HepG2 (cell line): Measurements from ENCODE around the gene CDH13. TPM values are rescaled to one million over a fixed set of nuclear protein-coding genes. Genes with fewer than 3 reads are reported as not detected.

Experiments used
- AGO1 ChIP-seq: fragments of 200-400 bp; formaldehyde crosslinking; IDR thresholded peaks from 2 replicates; pipeline ENCODE4 v1.6.1; 2017; ENCODE audit warnings: mild to moderate bottlenecking, low read depth, low read length, moderate library complexity; ENCODE audit not compliant: poor library complexity, severe bottlenecking
- ARID2 ChIP-seq: sonication (generic); formaldehyde crosslinking; IDR thresholded peaks from 2 replicates; pipeline ENCODE4 v1.8.1; 2022; ENCODE audit warnings: mild to moderate bottlenecking, missing genetic modification reagents, borderline replicate concordance
- NCOA2 ChIP-seq: sonication (generic); formaldehyde crosslinking; IDR thresholded peaks from 2 replicates; pipeline ENCODE4 v1.8.0; 2022; ENCODE audit warnings: inconsistent platforms
- NFE2 ChIP-seq: sonication (generic); formaldehyde crosslinking; IDR thresholded peaks from 2 replicates; pipeline ENCODE4 v1.4.0; 2020; ENCODE audit warnings: missing genetic modification reagents
- NFKBIZ ChIP-seq: IDR thresholded peaks from 2 replicates; pipeline ENCODE4 v1.6.1; 2018; ENCODE audit warnings: missing genetic modification reagents, missing compliant biosample characterization
- NR2C2 ChIP-seq: sonication (generic); formaldehyde crosslinking; IDR thresholded peaks from 2 replicates; pipeline ENCODE4 v1.4.0; 2020; ENCODE audit warnings: missing genetic modification reagents, mild to moderate bottlenecking, moderate library complexity, borderline replicate concordance
- PRMT3 ChIP-seq: sonication (generic); formaldehyde crosslinking; IDR thresholded peaks from 2 replicates; pipeline ENCODE4 v1.8.1; 2022; ENCODE audit warnings: low read depth, mild to moderate bottlenecking, moderate library complexity, missing genetic modification reagents, borderline replicate concordance
- RARA ChIP-seq: IDR thresholded peaks from 2 replicates; pipeline ENCODE4 v1.6.1; 2016; ENCODE audit warnings: missing genetic modification reagents, missing compliant biosample characterization
- RCOR2 ChIP-seq: IDR thresholded peaks from 2 replicates; pipeline ENCODE4 v1.6.1; 2016; ENCODE audit warnings: missing biosample characterization, missing genetic modification reagents
- SP2 ChIP-seq: sonication (generic); formaldehyde crosslinking; IDR thresholded peaks from 2 replicates; pipeline ENCODE4 v1.5.1; 2020; ENCODE audit warnings: mild to moderate bottlenecking, missing genetic modification reagents
- SP4 ChIP-seq: sonication (generic); formaldehyde crosslinking; IDR thresholded peaks from 2 replicates; pipeline ENCODE4 v1.8.1; 2023; ENCODE audit warnings: mild to moderate bottlenecking, missing genetic modification reagents
- TBX3 ChIP-seq: fragments of 450-650 bp; IDR thresholded peaks from 2 replicates; pipeline ENCODE4 v1.6.1; 2017; ENCODE audit warnings: antibody characterized with exemption, mild to moderate bottlenecking, inconsistent platforms, borderline replicate concordance
- TCF7L2 ChIP-seq: IDR thresholded peaks from 2 replicates; pipeline ENCODE4 v1.6.1; 2011; ENCODE audit warnings: mild to moderate bottlenecking, low read depth, low read length, moderate library complexity
- YEATS4 ChIP-seq: sonication (generic); formaldehyde crosslinking; IDR thresholded peaks from 2 replicates; pipeline ENCODE4 v1.4.0; 2020; ENCODE audit warnings: missing genetic modification reagents, borderline replicate concordance
- ZFP36 ChIP-seq: fragments of 150-350 bp; IDR thresholded peaks from 2 replicates; pipeline ENCODE4 v1.6.1; 2018; ENCODE audit warnings: borderline replicate concordance, low read length, low read depth; ENCODE audit not compliant: partially characterized antibody
- ZFP36L2 ChIP-seq: sonication (generic); formaldehyde crosslinking; IDR thresholded peaks from 2 replicates; pipeline ENCODE4 v1.4.0; 2020; ENCODE audit warnings: missing genetic modification reagents
- ZFX ChIP-seq: sonication (generic); formaldehyde crosslinking; IDR thresholded peaks from 2 replicates; pipeline ENCODE4 v1.4.0; 2020; ENCODE audit warnings: mild to moderate bottlenecking, low read depth, missing genetic modification reagents, moderate library complexity
- ZNF292 ChIP-seq: sonication (generic); formaldehyde crosslinking; IDR thresholded peaks from 2 replicates; pipeline ENCODE4 v1.8.1; 2022; ENCODE audit warnings: mild to moderate bottlenecking, low read depth, missing genetic modification reagents, borderline replicate concordance
- ZNF530 ChIP-seq: sonication (generic); formaldehyde crosslinking; IDR thresholded peaks from 2 replicates; pipeline ENCODE4 v1.5.0; 2020; ENCODE audit warnings: low read depth, mild to moderate bottlenecking, missing genetic modification reagents
- ZNF75D ChIP-seq: sonication (generic); formaldehyde crosslinking; IDR thresholded peaks from 2 replicates; pipeline ENCODE4 v1.8.1; 2023; ENCODE audit warnings: missing genetic modification reagents, mild to moderate bottlenecking, borderline replicate concordance
- ZNF788 ChIP-seq: sonication (generic); formaldehyde crosslinking; IDR thresholded peaks from 2 replicates; pipeline ENCODE4 v1.5.0; 2020; ENCODE audit warnings: mild to moderate bottlenecking, missing genetic modification reagents, borderline replicate concordance
- polyA plus RNA-seq, 8 experiments: library from polyadenylated mRNA; depleted of rRNA in 3 of 8; stranded (reverse) in 7 of 8; unstranded in 1 of 8; fragments of >200 nt; fragmentation: Illumina TruSeq in 4 of 8; extraction: Trizol in 4 of 8; gene quantifications; 2 replicates each; pipeline versions ENCODE4 v1.2.1 to v1.2.3, GENCODE V29; 2011 to 2016; ENCODE audit warnings: low read depth in 4 of 8, missing spikeins in 1 of 8, mixed read lengths in 1 of 8; ENCODE audit not compliant: insufficient read depth in 1 of 8
- total RNA-seq, 5 experiments: library from RNA; depleted of rRNA; stranded (reverse); fragments of >200 nt; fragmentation: Illumina TruSeq; extraction: Trizol; gene quantifications; 2 replicates each; pipeline ENCODE4 v1.2.3, GENCODE V29; 2016; ENCODE audit warnings: low read depth in 1 of 5
- TF ChIP-seq, protein P1 (sequence below): sonication (generic); formaldehyde crosslinking; IDR thresholded peaks from 2 replicates; pipeline ENCODE4 v1.4.0; 2020; ENCODE audit warnings: missing genetic modification reagents
- TF ChIP-seq, protein P2 (sequence below): sonication (generic); formaldehyde crosslinking; IDR thresholded peaks from 2 replicates; pipeline ENCODE4 v1.4.0; 2020; ENCODE audit warnings: mild to moderate bottlenecking, missing genetic modification reagents
- TF ChIP-seq, protein P3 (sequence below): conservative IDR thresholded peaks from 2 replicates; pipeline ENCODE4 v1.6.1; 2018; ENCODE audit warnings: missing genetic modification reagents
- TF ChIP-seq, protein P4 (sequence below): IDR thresholded peaks from 2 replicates; pipeline ENCODE4 v1.6.1; 2012; ENCODE audit warnings: low read length, improper control_type of control experiment

The CDH13 gene
- total and polyA plus RNA-seq, 2 of the 13 experiments (the other 11 are each of a cell fraction or from before 2014, with no cell fraction given): not detected

DNA sequence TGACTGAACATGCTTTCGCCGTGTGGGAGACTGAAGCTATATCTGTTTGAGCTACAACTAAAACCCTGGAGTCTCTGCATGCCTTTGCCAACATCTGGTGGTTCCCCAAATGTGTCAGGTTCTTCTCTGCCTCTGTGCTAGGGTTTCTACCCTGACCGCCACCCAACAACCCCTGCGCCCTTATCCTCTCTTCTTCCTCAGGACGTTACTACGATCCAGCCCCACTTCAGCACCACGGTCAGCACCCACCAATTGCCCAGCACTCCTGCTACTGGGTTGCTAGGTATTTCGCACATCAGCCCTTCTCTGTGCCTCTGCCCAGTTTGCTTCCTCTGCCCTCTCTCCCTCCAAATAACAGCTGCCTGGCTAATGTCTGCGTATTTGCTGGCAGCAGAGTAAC lies 1074.7 kb downstream of the CDH13 start (continued):
- no peak for TF ChIP-seq TCF7L2
- no peak for TF ChIP-seq TBX3
- peak; percentile 82 for TF ChIP-seq PRMT3 (CRISPR knock-in tag)
- TF ChIP-seq SP4 (CRISPR knock-in tag): 0 out of 2 replicates have a peak, but pooled peaks have one; percentile 15
- TF ChIP-seq, protein P1, sequence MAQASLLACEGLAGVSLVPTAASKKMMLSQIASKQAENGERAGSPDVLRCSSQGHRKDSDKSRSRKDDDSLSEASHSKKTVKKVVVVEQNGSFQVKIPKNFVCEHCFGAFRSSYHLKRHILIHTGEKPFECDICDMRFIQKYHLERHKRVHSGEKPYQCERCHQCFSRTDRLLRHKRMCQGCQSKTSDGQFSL (CRISPR knock-in tag): no peak
- TF ChIP-seq ZNF530 (CRISPR knock-in tag): no peak
- no peak for TF ChIP-seq NR2C2
- 0 out of 2 replicates have a peak, but pooled peaks have one; percentile 37 for TF ChIP-seq ZNF788 (CRISPR knock-in tag)
- TF ChIP-seq SP2: no peak
- peak; percentile 62; the same call in 1 of the 2 replicates for TF ChIP-seq RARA (CRISPR knock-in tag)
- TF ChIP-seq RCOR2: no peak
- 0 out of 2 replicates have a peak, but pooled peaks have one; percentile 19 for TF ChIP-seq NCOA2
- 0 out of 2 replicates have a peak, but pooled peaks have one; percentile 31 for TF ChIP-seq ARID2 (CRISPR knock-in tag)
- TF ChIP-seq NFKBIZ (CRISPR knock-in tag): no peak
- TF ChIP-seq, protein P2, sequence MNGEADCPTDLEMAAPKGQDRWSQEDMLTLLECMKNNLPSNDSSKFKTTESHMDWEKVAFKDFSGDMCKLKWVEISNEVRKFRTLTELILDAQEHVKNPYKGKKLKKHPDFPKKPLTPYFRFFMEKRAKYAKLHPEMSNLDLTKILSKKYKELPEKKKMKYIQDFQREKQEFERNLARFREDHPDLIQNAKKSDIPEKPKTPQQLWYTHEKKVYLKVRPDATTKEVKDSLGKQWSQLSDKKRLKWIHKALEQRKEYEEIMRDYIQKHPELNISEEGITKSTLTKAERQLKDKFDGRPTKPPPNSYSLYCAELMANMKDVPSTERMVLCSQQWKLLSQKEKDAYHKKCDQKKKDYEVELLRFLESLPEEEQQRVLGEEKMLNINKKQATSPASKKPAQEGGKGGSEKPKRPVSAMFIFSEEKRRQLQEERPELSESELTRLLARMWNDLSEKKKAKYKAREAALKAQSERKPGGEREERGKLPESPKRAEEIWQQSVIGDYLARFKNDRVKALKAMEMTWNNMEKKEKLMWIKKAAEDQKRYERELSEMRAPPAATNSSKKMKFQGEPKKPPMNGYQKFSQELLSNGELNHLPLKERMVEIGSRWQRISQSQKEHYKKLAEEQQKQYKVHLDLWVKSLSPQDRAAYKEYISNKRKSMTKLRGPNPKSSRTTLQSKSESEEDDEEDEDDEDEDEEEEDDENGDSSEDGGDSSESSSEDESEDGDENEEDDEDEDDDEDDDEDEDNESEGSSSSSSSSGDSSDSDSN: no peak
- no peak for TF ChIP-seq NFE2 (CRISPR knock-in tag)
- TF ChIP-seq, protein P3, sequence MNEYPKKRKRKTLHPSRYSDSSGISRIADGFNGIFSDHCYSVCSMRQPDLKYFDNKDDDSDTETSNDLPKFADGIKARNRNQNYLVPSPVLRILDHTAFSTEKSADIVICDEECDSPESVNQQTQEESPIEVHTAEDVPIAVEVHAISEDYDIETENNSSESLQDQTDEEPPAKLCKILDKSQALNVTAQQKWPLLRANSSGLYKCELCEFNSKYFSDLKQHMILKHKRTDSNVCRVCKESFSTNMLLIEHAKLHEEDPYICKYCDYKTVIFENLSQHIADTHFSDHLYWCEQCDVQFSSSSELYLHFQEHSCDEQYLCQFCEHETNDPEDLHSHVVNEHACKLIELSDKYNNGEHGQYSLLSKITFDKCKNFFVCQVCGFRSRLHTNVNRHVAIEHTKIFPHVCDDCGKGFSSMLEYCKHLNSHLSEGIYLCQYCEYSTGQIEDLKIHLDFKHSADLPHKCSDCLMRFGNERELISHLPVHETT (CRISPR knock-in tag): no peak
- TF ChIP-seq ZFP36L2 (CRISPR knock-in tag): no peak
- TF ChIP-seq AGO1: no peak
- TF ChIP-seq ZNF292: no peak
- TF ChIP-seq, protein P4, sequence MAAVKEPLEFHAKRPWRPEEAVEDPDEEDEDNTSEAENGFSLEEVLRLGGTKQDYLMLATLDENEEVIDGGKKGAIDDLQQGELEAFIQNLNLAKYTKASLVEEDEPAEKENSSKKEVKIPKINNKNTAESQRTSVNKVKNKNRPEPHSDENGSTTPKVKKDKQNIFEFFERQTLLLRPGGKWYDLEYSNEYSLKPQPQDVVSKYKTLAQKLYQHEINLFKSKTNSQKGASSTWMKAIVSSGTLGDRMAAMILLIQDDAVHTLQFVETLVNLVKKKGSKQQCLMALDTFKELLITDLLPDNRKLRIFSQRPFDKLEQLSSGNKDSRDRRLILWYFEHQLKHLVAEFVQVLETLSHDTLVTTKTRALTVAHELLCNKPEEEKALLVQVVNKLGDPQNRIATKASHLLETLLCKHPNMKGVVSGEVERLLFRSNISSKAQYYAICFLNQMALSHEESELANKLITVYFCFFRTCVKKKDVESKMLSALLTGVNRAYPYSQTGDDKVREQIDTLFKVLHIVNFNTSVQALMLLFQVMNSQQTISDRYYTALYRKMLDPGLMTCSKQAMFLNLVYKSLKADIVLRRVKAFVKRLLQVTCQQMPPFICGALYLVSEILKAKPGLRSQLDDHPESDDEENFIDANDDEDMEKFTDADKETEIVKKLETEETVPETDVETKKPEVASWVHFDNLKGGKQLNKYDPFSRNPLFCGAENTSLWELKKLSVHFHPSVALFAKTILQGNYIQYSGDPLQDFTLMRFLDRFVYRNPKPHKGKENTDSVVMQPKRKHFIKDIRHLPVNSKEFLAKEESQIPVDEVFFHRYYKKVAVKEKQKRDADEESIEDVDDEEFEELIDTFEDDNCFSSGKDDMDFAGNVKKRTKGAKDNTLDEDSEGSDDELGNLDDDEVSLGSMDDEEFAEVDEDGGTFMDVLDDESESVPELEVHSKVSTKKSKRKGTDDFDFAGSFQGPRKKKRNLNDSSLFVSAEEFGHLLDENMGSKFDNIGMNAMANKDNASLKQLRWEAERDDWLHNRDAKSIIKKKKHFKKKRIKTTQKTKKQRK: no peak
- TF ChIP-seq ZNF75D (CRISPR knock-in tag): no peak
- no peak for TF ChIP-seq ZFP36
- TF ChIP-seq ZFX: no peak
- TF ChIP-seq YEATS4 (CRISPR knock-in tag): no peak
